ENCODE measurements around the gene DTNBP1. TPM values are rescaled to one million over a fixed set of nuclear protein-coding genes. Genes with fewer than 3 reads are reported as not detected.

DTNBP1 gene
- total and polyA plus RNA-seq, 2 experiments from 2014 or later = 9.2 to 41.6 TPM

DNA sequence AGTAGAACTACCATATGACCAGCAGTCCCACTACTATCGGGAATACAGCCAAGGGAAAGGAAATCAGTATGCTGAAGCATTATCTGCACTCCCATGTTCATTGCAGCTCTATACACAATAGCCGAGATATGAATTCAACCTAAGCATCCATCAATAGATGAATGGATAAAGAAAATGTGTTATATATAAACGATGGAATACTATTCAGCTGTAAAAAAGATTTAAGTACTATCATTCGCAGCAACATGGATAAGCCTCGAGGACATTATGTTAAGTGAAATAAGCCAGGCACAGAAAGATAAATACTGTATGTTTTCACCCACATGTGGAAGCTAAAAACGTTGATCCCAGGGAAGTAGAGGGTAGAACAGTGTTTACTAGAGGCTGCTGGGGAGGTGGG lies 44.1 kb downstream of the DTNBP1 start:
- Histone ChIP-seq H3K36me3 (peaks cover 2% of the 10 kb centered on the region), H3K4me1 (ENCODE audit: low read depth) (peaks cover 26% of the 10 kb centered on the region), H3K9me3 (ENCODE audit: low read depth) (no peaks in the 10 kb centered on the region), H3K4me3 (no peak overlapping the region), H3K27me3 (no peaks in the 10 kb centered on the region), H3K27ac (no peak overlapping the region)
- no peak for DNase-seq (ENCODE audit: low read depth in 1 of 2, low spot score in 1 of 2)
- TF ChIP-seq, protein P1, sequence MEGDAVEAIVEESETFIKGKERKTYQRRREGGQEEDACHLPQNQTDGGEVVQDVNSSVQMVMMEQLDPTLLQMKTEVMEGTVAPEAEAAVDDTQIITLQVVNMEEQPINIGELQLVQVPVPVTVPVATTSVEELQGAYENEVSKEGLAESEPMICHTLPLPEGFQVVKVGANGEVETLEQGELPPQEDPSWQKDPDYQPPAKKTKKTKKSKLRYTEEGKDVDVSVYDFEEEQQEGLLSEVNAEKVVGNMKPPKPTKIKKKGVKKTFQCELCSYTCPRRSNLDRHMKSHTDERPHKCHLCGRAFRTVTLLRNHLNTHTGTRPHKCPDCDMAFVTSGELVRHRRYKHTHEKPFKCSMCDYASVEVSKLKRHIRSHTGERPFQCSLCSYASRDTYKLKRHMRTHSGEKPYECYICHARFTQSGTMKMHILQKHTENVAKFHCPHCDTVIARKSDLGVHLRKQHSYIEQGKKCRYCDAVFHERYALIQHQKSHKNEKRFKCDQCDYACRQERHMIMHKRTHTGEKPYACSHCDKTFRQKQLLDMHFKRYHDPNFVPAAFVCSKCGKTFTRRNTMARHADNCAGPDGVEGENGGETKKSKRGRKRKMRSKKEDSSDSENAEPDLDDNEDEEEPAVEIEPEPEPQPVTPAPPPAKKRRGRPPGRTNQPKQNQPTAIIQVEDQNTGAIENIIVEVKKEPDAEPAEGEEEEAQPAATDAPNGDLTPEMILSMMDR (IDR thresholded peaks at IDR 0.05; ENCODE audit: low read depth, low read length) = no peak

DNA sequence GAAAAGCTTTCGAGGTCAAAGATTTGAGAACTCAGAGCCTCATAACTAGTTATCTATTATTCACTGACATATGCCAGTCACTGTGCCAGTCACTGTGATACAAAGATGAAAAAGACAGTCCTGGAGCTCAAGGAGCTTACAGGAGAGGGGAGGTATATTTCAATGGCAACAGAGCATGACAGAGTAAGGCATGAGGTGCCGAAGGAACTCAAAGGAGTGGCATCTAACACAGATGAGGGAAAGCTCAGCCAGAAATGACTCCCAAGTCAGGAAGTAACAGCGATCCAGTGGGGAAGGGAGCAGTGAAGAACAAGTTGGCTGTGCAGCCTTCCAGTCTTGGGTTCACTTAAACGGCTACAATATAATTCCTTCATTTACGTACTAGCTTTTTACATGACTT lies 46.6 kb downstream of the DTNBP1 start:
- no peak for DNase-seq (ENCODE audit: low read depth in 1 of 2, low spot score in 1 of 2)
- H3K4me3 ChIP-seq = no peak overlapping the region

DNA sequence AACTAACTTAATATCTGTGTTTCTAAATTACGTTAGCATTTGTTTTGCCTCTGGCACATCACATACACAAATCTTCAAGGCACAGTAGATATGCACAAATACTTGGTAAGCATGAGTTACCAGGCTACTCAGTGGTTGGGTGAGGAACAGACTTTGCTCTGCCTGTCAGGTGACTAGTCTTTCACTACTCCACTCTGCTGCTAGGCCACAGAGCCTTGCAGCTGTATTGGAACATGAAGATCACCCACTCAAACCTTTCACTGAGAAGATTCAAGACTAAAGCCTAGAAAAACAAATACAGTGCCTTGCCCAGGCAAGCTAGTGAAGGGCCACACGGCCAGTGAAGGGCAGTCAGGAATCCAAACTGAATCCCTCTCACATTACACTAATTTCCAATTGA lies 47.0 kb downstream of the DTNBP1 start:
- Histone ChIP-seq H3K9me3 (ENCODE audit: low read depth) (no peaks in the 10 kb centered on the region), H3K4me3 (no peak overlapping the region), H3K4me1 (ENCODE audit: low read depth) (peaks cover 14% of the 10 kb centered on the region), H3K27me3 (no peaks in the 10 kb centered on the region), H3K36me3 (peaks cover 5% of the 10 kb centered on the region), H3K27ac (peak overlapping the region; percentile 70)
- no peak for DNase-seq (ENCODE audit: low read depth in 1 of 2, low spot score in 1 of 2)
- TF ChIP-seq, protein P1 (IDR thresholded peaks at IDR 0.05; ENCODE audit: low read depth, low read length) = no peak

More for the DNA sequence above, 46.6 kb downstream of the DTNBP1 start:
- TF ChIP-seq, protein P1 (IDR thresholded peaks at IDR 0.05; ENCODE audit: low read depth, low read length) = no peak
- Histone ChIP-seq H3K4me1 (ENCODE audit: low read depth) (peaks cover 19% of the 10 kb centered on the region), H3K27ac (peak overlapping the region; percentile 70), H3K36me3 (peaks cover 3% of the 10 kb centered on the region), H3K9me3 (ENCODE audit: low read depth) (no peaks in the 10 kb centered on the region), H3K27me3 (no peaks in the 10 kb centered on the region)

DNA sequence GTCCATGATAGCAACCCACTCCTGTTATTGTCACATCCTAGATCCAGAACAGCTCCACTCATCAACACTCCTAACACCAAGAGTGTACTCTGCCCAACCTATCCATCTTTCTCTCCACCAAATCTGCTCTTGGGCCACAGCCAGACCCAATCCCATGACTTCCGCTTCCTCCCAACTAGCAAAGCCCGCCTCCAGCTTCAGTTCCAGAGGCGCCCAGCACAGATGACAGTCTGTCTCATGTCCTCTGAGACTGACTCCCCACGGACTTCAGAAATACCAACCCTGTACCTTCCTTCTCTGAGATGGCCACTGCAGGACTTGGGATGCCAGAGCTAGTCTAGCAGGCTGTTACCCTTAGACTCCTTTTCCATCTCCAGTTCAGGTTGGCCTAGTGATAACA lies 48.6 kb downstream of the DTNBP1 start:
- Histone ChIP-seq H3K9me3 (ENCODE audit: low read depth) (no peaks in the 10 kb centered on the region), H3K27ac (no peak overlapping the region), H3K27me3 (no peaks in the 10 kb centered on the region), H3K4me1 (ENCODE audit: low read depth) (peaks cover 7% of the 10 kb centered on the region), H3K36me3 (peaks cover 5% of the 10 kb centered on the region), H3K4me3 (no peak overlapping the region)
- DNase-seq (ENCODE audit: low read depth in 1 of 2, low spot score in 1 of 2) = no peak
- TF ChIP-seq, protein P1 (IDR thresholded peaks at IDR 0.05; ENCODE audit: low read depth, low read length) = no peak

DNA sequence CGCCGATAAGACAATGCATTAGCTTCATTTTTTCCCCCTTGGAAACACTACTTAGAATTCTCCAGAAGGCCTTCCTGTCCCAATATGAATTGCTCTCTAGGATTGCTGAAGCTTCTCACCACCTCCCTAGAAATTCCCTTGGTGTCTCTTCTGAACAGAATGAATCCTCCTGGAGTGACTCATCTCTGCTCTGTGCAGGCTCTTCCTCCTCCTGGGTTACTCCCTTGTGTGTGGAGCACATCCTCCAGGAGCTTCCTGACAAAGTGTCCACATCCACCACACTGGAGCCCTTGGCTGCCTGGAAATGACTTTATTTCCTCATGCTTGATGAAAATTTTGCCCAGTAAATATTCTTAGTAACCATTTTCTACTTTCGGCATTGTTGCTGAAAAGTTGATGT lies 54.4 kb downstream of the DTNBP1 start:
- no peaks in the 10 kb centered on the region for H3K4me1 ChIP-seq (ENCODE audit: low read depth)
- H3K9me3 ChIP-seq (ENCODE audit: low read depth) = no peaks in the 10 kb centered on the region
- DNase-seq (ENCODE audit: low read depth in 1 of 2, low spot score in 1 of 2) = peak in 1 of 2 donors; percentile 66
- H3K27ac ChIP-seq = no peak overlapping the region
- H3K36me3 ChIP-seq = peaks cover 3% of the 10 kb centered on the region
- TF ChIP-seq, protein P1 (IDR thresholded peaks at IDR 0.05; ENCODE audit: low read depth, low read length) = no peak
- H3K27me3 ChIP-seq = no peaks in the 10 kb centered on the region
- no peak overlapping the region for H3K4me3 ChIP-seq

DNA sequence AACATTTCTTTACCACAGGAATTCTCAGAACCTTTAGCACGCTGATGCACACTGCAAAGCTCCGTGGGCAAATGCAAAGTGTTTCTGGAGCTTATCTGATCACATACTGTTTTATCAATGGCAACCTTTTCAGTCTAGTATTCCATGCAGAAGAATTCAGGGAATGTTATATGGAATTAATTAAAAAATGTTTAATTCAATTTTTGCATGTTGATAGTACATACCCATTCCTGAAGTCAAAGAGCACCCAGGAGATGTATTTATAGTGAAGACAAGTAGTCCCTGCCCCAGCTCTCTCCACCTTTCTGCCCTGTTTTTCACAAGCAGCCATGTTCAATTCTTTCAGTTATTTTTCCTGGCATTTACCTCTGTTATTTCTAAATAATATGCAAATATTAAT lies 55.2 kb downstream of the DTNBP1 start:
- H3K4me1 ChIP-seq (ENCODE audit: low read depth) = no peaks in the 10 kb centered on the region
- no peaks in the 10 kb centered on the region for H3K9me3 ChIP-seq (ENCODE audit: low read depth)
- no peaks in the 10 kb centered on the region for H3K27me3 ChIP-seq
- no peak for DNase-seq (ENCODE audit: low read depth in 1 of 2, low spot score in 1 of 2)
- H3K27ac ChIP-seq = no peak overlapping the region
- no peak overlapping the region for H3K4me3 ChIP-seq
- TF ChIP-seq, protein P1 (IDR thresholded peaks at IDR 0.05; ENCODE audit: low read depth, low read length) = no peak
- peaks cover 3% of the 10 kb centered on the region for H3K36me3 ChIP-seq
